Smooth muscle cell of the umbilical artery (primary cell): ENCODE measurements around the gene ARR3. TPM values are rescaled to one million over a fixed set of nuclear protein-coding genes. Genes with fewer than 3 reads are reported as not detected.

Source experiments
- total RNA-seq: library from RNA; depleted of rRNA; stranded (reverse); fragments of >200 nt; gene quantifications from 2 replicates; pipeline ENCODE4 v1.2.3, GENCODE V29; 2014

Gene ARR3
- total RNA-seq: not detected in 2 replicates

GRCh38 chrX:70268034-70268433, at the start of gene ARR3:
TSS of gene ARR3 (plus strand) at chrX:70268334. CDS start at chrX:70269386, 1,052 bp downstream.

GRCh38 chrX:70234355-70234754, 33.8 kb upstream of the ARR3 start, which contains the start of gene AWAT1:
TSS of gene AWAT1 (plus strand) at chrX:70234655. CDS start at chrX:70234696, 41 bp downstream.

GRCh38 chrX:70260104-70260503, 8.0 kb upstream of the ARR3 start, which contains the start of gene P2RY4:
TSS of gene P2RY4 (minus strand) at chrX:70260204. CDS start at chrX:70259624, 580 bp downstream.

GRCh38 chrX:70281951-70282350, 13.8 kb downstream of the ARR3 start, which contains the start of gene RAB41:
TSS of gene RAB41 (plus strand) at chrX:70282172. CDS start at chrX:70282218, 46 bp downstream.

GRCh38 chrX:70289793-70290770, 21.9 kb downstream of the ARR3 start, which contains the start of the genes KIF4A and PDZD11:
TSS of gene KIF4A (plus strand) at chrX:70290104. CDS start at chrX:70290459, 355 bp downstream.
TSS of gene PDZD11 (minus strand) at chrX:70289927. CDS start at chrX:70289341, 586 bp downstream.

Other genes starting within 250 kb of the ARR3 start
- gene AWAT2, start 218.4 kb upstream of the ARR3 start, total RNA-seq: not detected in 2 replicates
- gene OTUD6A, start 205.9 kb upstream of the ARR3 start, total RNA-seq: not detected in 2 replicates
- gene IGBP1, start 134.9 kb upstream of the ARR3 start, total RNA-seq: 55.0 and 81.1 TPM in 2 replicates
- not detected in 2 replicates for gene DGAT2L6, start 90.9 kb upstream of the ARR3 start, total RNA-seq
- not detected in 2 replicates for gene AWAT1, start 33.7 kb upstream of the ARR3 start, total RNA-seq
- gene P2RY4, start 8.1 kb upstream of the ARR3 start, total RNA-seq: 0.14 TPM in 1 of 2 replicates, not detected in the other
- gene RAB41, start 13.8 kb downstream of the ARR3 start, total RNA-seq: not detected in 2 replicates
- 41.6 and 44.8 TPM in 2 replicates for gene PDZD11, start 21.6 kb downstream of the ARR3 start, total RNA-seq
- gene KIF4A, start 21.8 kb downstream of the ARR3 start, total RNA-seq: 1.2 and 10.9 TPM in 2 replicates
- not detected in 2 replicates for gene GDPD2, start 155.0 kb downstream of the ARR3 start, total RNA-seq
- 13.7 and 15.4 TPM in 2 replicates for gene DLG3, start 176.5 kb downstream of the ARR3 start, total RNA-seq